NCI-H524 treated with DMSO at 0.1 percent for 48 hours (cell line): Measurements from ENCODE around the gene PHC2.

Experiments used
- DNase-seq: peaks from one replicate; lab custom pipeline; 2025; lab: John Stamatoyannopoulos, UW

PHC2 gene

DNA sequence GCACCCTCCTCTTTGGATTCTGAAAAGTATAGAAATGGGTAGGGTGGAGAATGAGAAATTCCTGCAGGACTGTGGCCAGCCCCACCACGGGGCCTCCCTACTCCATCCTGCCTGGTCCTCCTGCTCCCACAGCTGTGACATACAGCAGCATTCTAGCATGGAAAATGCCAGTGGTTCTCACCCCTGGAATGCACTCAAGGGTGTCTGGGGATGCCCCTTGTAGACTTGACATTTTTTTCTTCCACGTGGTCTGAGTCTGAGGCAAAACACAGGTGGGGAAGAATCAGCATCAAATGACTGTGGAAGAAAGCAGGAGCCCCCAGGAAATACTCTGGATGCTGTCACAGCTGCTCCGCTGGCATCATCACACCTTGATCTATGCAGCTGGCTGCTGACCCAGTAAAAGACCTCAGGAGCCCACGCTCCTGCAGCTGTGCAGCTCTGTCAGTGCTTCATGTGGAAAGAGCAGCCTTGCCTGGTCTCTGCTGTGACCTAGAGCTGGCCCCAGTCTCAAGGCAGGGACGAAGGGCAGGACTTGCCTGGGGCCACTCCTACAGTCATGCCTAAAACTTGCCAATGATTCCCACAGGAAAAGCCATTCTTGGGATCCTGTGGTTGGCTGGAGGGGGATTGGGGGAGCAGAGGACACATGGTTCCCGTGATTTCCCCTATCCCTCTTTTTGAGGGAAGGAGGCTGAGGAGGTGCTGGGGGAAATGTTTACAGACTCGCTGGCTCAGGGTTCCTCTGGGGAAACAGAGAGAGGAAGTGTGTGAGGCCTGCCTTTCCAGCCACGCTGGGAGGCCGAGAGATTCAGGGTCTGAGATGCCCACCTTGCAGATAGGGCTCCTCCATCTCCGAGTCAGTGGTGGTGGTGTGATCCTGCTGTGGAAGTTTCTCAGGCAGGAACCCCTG lies 99.2 kb downstream of the PHC2 start:
- DNase-seq, result no peak

- DNase-seq, result no peak
These were observed 100.0 kb downstream of the PHC2 start for GRCh38 chr1:33330906-33331305.

- DNase-seq, result no peak
These were observed 100.5 kb downstream of the PHC2 start for GRCh38 chr1:33330361-33330890.

DNA sequence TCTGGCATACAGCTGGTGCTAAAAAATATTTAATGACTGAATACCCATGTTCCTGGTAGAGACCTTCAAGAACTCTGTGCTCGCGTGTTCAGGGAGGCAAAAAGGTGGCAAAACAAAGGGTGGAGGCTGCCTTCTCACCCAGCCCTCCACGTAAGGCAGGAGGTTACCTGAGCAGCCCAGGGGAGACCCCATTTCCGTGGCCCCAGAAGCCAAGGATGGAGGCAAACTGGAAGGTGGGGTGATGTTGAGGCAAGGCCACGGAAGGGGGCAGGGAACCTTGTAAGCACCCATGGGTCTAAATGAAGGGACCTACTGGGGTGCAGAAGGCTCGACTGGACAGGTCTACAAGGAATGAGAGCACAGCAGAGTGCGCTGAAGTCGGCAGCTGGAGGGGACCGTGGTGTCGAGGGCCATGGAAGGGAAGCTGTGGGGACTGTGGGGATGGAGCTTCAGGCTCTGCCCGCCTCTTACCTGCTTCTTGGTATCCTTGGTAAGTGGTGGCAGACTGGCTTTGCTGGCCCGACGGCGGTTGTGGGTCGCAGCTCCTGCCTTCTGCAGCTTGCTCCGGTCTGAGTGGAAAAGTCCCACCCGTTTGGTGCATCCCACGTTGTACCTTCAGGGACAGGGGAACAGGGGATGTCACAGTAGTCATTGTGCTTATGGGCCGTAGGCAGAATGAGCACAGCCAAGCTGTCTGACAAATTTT lies 101.1 kb downstream of the PHC2 start:
- no peak for DNase-seq

DNA sequence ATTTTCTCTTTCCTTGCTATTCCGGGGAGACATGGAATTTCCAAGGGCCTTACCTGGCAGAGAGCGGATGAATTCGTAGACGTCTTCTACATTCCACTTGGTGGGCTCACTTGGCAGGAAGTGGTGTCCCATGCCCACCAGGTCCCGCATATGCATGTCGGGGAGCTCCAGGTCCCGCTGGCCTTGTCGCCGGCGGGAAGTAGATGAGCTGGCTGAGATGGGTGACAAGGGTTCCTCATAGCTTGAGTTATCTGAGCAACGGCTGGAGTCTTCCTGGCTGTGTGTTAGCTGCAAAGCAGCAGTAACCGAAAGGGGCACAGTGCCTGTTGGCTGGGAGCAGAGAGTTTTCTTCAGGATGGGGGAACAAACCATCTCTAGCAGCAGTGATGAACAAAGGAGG lies 102.1 kb downstream of the PHC2 start:
- no peak for DNase-seq

GRCh38 chr1:33327587-33328325 lies 103.1 kb downstream of the PHC2 start:
- DNase-seq, result no peak

GRCh38 chr1:33326785-33327184 lies 104.1 kb downstream of the PHC2 start:
- no peak for DNase-seq

GRCh38 chr1:33324677-33325575 lies 106.0 kb downstream of the PHC2 start:
- DNase-seq, result no peak

- no peak for DNase-seq
These were observed 107.0 kb downstream of the PHC2 start for GRCh38 chr1:33323663-33324477.

DNA sequence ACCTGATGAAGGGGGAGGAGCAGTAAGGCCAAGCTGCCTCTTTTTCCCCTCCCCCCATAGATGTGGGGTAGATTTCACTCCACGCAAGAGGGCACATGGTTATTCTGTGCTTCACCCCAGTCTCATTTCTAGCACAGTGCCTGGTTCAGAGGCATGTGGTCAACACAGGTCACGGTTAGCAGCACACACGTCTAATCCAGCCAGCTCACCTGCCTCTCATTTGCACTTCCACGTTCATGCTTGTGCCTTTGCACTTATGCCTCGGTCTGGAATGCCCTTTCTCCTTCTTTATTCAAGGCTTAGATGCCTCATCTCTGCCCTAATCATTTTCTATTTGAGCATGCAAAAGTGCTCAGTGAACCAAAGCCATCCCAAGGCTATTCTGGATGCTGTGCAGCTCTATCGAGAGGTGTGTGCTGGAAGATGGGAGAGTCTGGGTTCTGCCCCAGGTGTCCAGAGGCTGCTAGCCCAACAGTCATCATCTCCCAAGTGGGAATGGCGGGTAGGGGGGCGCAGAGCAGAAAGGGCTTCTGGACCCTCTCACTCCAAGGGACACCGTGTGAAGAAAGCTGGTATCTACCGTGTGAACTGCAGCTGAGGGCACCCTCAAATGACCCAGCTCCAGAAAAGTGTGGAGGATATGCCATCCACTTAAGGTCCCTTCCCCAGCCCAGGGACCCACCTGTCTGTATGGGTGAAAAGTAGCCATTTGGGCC lies 107.9 kb downstream of the PHC2 start:
- DNase-seq, result no peak

- no peak for DNase-seq
These were observed 108.8 kb downstream of the PHC2 start for GRCh38 chr1:33322109-33322508.

GRCh38 chr1:33321178-33321577 lies 109.7 kb downstream of the PHC2 start:
- DNase-seq, result no peak

DNA sequence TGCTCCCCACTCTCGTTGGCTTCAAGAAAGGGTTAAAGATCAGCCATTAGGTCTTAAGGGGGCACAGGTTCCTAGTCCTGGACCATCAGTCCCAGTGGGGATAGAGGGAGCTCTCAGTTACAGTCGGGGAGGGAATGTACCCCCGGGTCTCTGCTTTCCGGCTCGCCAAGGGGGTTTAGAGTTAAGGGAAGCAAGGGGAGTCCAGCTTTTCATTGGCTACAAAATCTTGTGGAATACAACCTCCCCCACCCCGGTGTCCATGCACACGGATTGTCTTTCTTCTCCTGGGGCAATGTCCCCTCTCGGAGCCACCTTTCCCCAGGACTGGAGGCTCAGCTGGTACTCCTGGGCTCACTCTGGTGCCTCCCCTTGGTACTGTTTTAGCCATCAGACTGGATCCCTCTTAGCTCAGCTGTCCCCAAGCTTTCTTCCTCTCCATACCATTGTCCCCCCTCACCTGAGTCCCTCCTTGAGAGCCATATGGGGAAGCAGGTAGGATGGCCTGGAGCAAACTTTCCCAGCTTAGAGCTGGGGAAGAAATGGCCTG lies 110.2 kb downstream of the PHC2 start, which contains the start of gene A3GALT2:
Gene A3GALT2, minus strand, starts transcription at position 480 of the 547 bp plus-strand sequence. Its CDS starts 0 bp downstream, at position 480.
- DNase-seq, result no peak

DNA sequence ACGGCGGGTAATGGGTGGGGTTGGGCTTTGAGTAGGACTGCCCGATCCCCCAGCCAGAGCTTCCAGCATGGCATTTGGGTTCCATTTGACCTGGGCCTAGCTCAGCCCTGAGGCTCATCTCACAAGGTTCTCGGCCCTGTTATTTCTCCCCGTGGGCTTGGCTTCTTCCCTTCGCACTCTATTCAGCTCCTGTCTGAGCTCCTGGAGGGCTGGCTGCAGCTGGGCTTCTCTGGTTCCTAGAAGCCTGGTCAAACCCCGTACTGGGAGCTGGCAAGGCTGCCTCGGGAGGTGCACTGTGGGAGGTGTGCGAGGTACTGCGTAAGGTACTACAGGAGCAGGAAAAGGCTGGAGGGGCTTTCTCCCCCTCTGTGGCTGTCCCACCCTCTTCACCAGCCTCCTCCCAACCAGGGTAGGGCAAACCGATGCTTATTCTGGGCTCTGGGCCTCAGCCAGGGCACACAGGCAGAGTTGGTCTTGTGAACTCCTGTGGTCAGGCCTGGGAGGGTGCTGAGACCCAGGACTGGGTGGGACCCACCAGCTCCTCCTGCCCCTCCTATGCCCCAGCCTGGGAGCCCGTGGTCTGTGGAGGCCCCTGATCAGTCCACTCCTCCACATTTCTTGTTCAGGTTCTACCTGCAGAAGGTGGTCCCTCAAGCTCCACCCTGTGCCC lies 110.8 kb downstream of the PHC2 start:
- DNase-seq, result no peak

DNA sequence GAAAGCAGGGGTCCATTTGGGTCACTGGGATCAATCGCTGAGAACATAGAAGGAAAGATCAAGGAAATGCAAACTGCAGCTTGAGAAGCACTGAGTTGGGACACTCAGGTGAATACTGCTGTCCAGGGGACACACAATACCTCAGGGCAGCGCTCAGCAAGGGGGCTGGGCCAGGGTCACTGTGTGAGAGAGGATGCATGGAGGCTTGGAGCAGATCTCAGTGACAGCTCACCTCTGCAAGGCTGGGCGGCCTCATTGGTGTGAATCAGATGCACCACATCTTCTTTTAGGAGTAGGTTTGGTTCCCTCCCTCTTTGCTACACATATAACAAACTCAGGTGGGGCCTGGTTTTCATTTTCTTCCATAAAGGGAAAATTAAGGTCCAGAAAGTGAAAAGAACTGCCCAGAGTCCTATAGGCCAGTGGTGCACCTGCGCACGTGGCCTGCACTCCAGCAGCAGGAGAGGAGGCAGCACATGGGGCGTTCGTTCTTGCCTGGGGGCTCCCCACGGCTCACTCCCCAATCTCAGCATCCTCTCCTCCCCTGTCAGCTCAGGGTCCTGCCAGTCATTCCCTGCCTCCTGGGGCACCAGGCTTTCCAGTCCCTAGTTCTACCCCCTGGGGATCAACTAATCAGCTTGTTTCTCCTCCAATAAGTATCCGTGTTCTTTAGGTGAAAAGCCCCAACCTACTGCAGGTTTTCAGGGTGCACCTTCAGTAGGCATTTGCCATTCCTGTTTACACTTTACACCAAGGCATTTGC lies 111.5 kb downstream of the PHC2 start:
- no peak for DNase-seq

GRCh38 chr1:33317946-33318345 lies 112.9 kb downstream of the PHC2 start:
- DNase-seq, result no peak

- DNase-seq, result no peak
These were observed 113.5 kb downstream of the PHC2 start for GRCh38 chr1:33317354-33317753.

DNA sequence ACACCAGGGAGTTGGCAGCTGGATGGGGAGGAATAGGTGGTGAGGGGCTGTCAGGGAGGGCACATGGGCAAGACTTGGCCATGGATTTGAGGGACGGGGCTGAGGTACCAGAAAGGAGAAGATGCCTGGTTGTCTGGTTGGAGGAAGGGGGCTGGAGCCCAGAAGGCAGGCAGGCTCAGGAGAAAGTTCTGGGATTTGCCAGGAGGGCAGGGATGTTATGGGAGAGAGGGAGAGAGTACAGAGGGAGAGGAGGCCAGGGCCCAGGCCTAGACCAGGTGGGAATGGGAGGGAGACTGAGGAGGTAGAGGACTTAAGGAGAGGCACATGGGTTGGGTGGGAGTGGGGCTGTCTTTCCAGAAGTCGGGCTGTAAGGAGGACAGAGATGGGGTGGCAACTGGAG lies 114.3 kb downstream of the PHC2 start:
- DNase-seq, result no peak
